HG03097 (cell line): Measurements from ENCODE around the gene GRIA1.

Experiments
- ATAC-seq: cut with Tn5 transposase; IDR thresholded peaks from one replicate; pipeline ENCODE4 v1.9.1; 2021; ENCODE audit not compliant: unreplicated experiment, low FRiP score

Gene GRIA1

GRCh38 chr5:153767221-153768188, 277.0 kb downstream of the GRIA1 start:
- no peak for ATAC-seq

- no peak for ATAC-seq
Measured at GRCh38 chr5:153770066-153770465, 279.6 kb downstream of the GRIA1 start.

GRCh38 chr5:153774686-153775085, 284.2 kb downstream of the GRIA1 start:
- ATAC-seq, result no peak

GRCh38 chr5:153775923-153776322, 285.5 kb downstream of the GRIA1 start:
- no peak for ATAC-seq

- no peak for ATAC-seq
Measured at GRCh38 chr5:153777681-153778581, 287.5 kb downstream of the GRIA1 start.

- no peak for ATAC-seq
Measured at GRCh38 chr5:153779836-153780235, 289.4 kb downstream of the GRIA1 start.

- no peak for ATAC-seq
Measured at GRCh38 chr5:153780876-153781705, 290.6 kb downstream of the GRIA1 start.

GRCh38 chr5:153782589-153783361, 292.3 kb downstream of the GRIA1 start:
- no peak for ATAC-seq

GRCh38 chr5:153783362-153783658, 292.8 kb downstream of the GRIA1 start:
- ATAC-seq, result no peak

- ATAC-seq, result no peak
Measured at GRCh38 chr5:153784277-153784676, 293.8 kb downstream of the GRIA1 start.

- no peak for ATAC-seq
Measured at GRCh38 chr5:153791339-153791738, 300.9 kb downstream of the GRIA1 start.

GRCh38 chr5:153792305-153792704, 301.8 kb downstream of the GRIA1 start:
- no peak for ATAC-seq

GRCh38 chr5:153793699-153794098, 303.2 kb downstream of the GRIA1 start:
- no peak for ATAC-seq

- ATAC-seq, result no peak
Measured at GRCh38 chr5:153794327-153794726, 303.9 kb downstream of the GRIA1 start.

- no peak for ATAC-seq
Measured at GRCh38 chr5:153796527-153796926, 306.1 kb downstream of the GRIA1 start.

GRCh38 chr5:153797484-153797883, 307.0 kb downstream of the GRIA1 start:
- no peak for ATAC-seq

GRCh38 chr5:153798830-153799229, 308.4 kb downstream of the GRIA1 start:
- ATAC-seq, result no peak

GRCh38 chr5:153799466-153799865, 309.0 kb downstream of the GRIA1 start:
- ATAC-seq, result no peak

GRCh38 chr5:153802050-153802821, 311.8 kb downstream of the GRIA1 start:
- no peak for ATAC-seq
